Right hindlimb (tissue), 1 donor: ENCODE measurements around the gene SSBP3.
A peak's percentile ranks its signal among the peaks of the same experiment; 100 is the strongest.

Experiments used
- DNase-seq: peaks from one replicate; pipeline ENCODE4 v3.0.0-alpha.2; 2018

Gene SSBP3

DNA sequence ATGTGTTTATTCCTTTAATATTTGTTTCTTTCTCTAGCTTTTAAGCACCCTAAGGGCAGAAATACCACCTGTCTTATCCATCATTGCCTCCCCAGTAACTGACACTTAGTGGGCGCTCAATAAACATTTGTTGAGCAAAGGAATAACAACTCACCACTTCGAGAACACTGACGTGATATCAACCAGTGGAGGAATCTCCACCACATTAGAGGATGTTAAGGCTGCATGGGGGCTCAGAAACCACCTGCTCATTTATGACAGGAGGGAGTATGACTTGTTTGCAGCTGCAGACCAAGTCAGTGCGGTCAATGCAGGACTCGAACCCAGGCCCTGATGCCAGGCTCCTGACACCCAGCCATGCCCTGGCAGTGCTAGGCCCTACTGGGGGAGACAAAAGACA is 103.6 kb downstream of the SSBP3 start:
- no peak for DNase-seq

DNA sequence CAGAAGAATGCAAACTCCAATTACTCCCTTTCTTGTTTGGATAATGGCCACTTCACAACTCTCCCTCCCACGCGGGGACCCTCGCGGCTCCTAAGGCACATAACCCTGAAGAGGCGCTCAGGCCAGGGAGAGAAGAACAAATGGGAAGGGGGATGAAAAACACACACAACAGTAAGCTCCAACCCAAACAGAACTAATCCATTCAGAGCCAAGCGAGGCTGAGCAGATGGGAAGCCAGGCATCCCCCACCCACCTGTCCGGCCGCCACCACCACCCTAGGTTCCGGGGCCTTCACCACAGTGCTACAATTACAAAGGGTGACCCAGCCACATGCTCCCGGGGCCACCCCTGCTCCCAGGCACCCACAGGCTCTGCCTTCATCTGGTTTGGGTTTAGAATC is 104.7 kb downstream of the SSBP3 start:
- no peak for DNase-seq

- DNase-seq: no peak
Measured at GRCh38 chr1:54300401-54300800, 105.8 kb downstream of the SSBP3 start.

GRCh38 chr1:54299037-54299436 is 107.2 kb downstream of the SSBP3 start:
- DNase-seq: no peak

- DNase-seq: no peak
Measured at GRCh38 chr1:54298284-54299033, 107.7 kb downstream of the SSBP3 start.

GRCh38 chr1:54297596-54298283 is 108.5 kb downstream of the SSBP3 start:
- no peak for DNase-seq

GRCh38 chr1:54296666-54297065 is 109.5 kb downstream of the SSBP3 start:
- no peak for DNase-seq

DNA sequence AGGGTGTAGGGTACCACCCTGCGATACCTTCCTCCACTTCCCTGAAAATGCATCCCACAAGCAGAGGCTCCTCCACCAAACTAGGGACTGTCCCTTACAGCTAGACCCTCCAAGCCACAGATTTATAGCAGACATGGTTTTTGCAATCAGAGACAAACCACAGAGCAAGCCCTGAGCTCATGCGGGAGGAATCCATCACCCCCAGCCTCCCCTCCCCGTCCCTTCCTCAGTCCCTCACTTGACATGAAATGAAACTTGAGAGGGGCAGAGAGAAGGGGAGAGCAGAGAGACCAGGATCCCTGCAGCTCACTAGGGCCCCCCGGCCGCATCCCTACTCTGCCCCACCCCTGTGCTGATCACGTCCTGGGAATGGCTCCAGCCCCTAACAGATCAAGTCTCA is 111.3 kb downstream of the SSBP3 start:
- DNase-seq: no peak

DNA sequence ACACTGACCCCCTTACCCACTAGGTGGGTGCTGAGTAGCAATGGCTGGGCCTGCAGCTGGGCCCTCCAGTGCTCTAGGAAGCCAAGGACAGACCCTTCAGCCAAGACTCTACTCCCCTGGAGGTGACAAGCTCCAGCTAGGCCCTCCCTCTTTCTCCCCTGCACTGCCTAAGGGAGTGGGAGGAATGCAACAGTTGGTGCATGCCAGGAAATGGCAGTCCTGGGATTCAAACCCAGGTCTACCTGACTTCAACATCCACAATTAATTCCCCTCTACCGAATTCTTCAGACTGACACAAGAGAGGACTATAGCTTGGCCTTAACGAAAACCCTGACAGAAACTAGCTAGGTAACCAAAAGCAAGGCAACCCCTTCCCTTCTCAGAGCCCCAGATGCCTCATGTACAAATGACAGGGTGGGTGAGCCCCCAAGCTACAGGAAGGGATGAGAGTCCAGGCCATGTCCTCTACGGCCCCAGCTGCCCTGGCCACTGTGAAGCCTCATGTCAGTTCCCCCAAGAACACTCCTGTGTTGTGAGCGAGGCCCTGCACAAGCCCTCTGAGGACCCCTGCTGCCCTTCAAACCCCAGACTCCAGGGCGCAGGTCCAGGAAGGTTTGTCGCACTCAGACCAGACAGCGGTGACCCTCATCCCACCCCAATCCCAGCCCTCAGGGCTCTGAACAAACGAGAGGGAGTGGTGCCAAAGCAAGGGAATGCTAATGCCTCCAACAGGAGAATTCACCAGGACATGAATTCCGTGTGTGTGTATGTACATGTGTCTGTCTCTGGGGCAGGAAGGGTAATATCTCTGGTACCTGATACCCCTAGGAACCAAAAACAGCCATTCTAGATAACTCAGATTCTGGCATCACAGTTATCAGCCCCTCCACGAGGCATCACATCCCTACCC is 113.9 kb downstream of the SSBP3 start:
- no peak for DNase-seq

DNA sequence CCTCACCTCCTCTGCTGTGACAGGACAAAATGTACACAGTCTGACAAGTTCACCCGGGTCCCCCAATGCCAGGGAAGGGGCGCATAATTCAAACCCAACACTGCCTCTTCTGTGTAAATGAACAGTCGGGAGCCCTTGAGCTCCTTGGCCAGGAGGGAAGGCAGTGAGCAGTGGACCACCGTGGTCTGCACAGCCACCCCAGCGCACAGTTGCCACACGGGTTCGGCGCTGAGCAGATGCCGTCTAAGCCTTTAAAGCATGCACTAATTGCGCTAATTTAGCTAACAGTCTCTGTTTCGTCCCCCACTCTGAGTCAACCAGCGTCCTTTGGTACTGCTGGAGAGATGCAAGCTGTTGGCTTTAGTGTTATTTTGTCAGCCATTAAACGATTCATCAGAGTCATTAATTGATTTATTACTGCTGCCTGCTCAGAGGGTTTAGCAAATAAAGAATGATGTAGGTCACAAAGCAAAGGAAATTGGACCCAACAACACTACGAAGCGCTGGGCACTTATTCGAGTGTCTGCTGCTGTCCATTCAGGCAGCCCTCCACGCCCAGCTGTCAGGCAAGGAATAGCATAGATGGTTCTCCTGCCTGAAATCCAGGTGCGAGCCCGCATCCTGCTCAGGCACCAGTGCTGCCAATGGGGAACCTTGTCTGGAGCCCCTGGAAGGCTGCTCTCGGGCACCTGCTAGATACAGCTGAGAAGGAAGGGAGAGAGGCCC is 114.8 kb downstream of the SSBP3 start:
- DNase-seq: no peak

GRCh38 chr1:54290506-54291184 is 115.5 kb downstream of the SSBP3 start:
- no peak for DNase-seq

- DNase-seq: no peak
Measured at GRCh38 chr1:54289712-54290233, 116.4 kb downstream of the SSBP3 start.

DNA sequence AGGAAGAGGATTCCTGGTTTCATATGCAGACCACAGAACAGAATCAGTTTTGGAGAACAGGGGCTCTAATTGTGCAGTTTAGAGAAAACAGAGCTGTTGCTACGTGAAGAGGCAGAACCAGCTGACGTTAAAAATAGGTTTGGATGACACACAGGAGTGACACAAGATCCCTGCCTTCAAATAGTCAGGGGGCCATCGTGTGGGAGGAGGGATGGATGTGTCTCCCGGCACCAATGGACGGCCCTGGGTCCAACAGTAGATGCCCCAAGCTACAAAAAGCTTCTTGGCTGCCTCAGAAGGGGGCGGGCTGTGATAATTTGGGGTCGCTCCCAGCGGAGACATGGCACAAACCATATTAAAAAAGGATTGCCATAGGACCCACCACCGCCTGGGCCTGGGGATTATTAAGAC is 118.4 kb downstream of the SSBP3 start:
- peak; percentile 64 for DNase-seq

- peak; percentile 90 for DNase-seq
Measured at GRCh38 chr1:54287176-54287650, 119.0 kb downstream of the SSBP3 start.

- no peak for DNase-seq
Measured at GRCh38 chr1:54285815-54286345, 120.3 kb downstream of the SSBP3 start.

- no peak for DNase-seq
Measured at GRCh38 chr1:54284781-54285529, 121.2 kb downstream of the SSBP3 start.

DNA sequence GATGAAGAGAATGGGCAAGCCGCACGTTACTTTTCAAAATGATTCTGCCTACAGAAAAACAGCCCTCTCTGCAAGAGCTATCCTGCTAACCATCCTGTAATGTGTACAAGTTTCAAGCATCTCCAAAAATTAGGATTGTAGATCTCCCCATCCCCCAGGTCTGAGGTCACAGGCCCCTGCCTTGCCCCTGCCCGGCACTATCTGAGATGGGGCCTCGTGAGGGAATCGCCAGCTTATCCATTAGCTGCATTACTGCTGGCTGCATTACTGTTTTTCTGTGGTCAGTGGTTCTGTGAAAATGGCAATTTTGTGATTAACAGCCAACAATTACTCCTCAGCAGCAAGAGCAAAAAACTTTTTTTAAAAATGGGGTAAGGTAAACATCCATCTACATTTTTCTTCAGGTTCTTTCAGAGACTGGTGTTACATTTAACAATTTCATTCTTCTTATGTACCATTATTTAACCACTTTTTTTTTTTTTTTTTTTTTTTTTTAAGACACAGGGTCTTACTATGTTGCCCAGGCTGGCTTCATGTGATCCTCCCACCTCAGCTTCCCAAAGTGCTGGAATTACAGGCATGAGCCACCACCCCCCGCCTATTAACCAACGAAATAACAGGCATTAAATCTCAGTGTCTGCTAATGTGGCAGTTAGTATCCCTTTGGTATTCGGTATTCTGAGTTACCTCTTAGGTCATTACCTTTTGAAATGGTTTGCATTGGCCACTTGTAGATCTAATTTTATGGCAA is 122.4 kb downstream of the SSBP3 start:
- DNase-seq: no peak

DNA sequence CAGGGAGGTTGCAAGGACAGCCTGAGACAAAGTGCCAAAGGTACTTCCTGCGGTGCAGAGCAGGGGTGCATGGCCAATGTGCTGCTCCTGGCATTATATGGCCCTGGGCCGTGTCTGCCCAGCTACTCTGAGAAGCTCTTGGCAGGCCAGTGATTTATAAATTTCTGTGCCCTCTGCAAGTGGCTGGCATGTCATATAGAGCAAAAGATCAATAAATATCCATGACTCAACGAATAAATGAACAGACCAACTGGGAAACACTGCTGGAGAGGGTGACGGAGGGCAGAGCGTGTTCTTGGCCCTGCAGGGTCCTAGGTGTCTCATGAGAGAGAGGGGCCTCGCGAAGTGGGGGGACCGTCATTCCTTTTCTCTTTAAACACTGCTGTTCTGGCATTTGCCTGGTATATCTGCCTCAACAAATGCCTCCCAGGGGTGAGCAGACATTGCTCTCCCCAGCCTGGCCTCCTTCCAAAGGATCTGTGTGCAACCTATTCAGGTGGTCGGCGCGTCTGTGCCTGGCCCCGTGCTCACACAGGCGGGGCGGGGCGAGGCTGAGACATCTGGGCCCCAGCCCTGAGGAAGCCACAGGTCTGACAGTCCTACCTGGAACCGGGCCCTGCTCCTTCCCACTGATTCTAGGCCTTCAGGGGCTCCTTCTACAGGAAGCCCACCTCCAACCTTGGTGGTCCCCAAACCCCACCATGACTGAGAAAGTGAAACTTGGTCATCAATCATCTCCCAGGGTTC is 123.9 kb downstream of the SSBP3 start:
- no peak for DNase-seq

DNA sequence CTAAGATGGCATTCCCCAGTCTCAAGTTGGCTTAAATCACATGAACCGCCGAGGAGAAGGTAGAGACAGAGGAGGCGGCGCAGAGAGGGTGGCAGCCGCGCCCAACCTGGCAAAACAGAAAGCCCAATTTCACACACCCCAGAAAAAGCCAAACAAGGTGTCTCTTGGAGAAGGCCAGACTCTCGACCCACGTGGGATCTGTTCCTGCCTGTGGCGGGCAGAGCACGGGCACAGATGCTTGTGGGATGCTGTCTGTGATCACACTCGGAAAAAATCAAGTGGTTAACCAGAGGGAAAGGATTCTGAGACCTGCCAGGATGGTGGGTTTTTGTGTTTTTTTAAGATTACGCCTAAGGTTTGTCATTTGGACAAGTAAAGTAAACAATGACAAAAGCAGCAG is 125.5 kb downstream of the SSBP3 start:
- no peak for DNase-seq
